T-helper 1 cell treated with Interleukin-12 subunit alpha and Interleukin-12 subunit beta and Interleukin-4 antibody, amounts not matched to agents 30 ng/mL and 1 ng/mL, for 36 hours (primary cell): ENCODE results near the gene MAK. TPM values are rescaled to one million over a fixed set of nuclear protein-coding genes. Genes with fewer than 3 reads are reported as not detected.
"Not testable (repeated sequence)": the region's sequence is repeated elsewhere in the genome, so short reads cannot be mapped to it uniquely, and the experiment has no call there.

ENCODE experiments used
- intact Hi-C: fragments of 100-400 bp; cut with micrococcal nuclease; formaldehyde crosslinking; loops from one replicate; pipeline ENCODE4 v1.15.1; 2024
- total RNA-seq: library from RNA; stranded (reverse); gene quantifications from 2 replicates; pipeline ENCODE4 v1.2.3, GENCODE V29; 2022

The MAK gene
- total RNA-seq, 1 donor from 2014 or later, result 0.17 TPM

DNA sequence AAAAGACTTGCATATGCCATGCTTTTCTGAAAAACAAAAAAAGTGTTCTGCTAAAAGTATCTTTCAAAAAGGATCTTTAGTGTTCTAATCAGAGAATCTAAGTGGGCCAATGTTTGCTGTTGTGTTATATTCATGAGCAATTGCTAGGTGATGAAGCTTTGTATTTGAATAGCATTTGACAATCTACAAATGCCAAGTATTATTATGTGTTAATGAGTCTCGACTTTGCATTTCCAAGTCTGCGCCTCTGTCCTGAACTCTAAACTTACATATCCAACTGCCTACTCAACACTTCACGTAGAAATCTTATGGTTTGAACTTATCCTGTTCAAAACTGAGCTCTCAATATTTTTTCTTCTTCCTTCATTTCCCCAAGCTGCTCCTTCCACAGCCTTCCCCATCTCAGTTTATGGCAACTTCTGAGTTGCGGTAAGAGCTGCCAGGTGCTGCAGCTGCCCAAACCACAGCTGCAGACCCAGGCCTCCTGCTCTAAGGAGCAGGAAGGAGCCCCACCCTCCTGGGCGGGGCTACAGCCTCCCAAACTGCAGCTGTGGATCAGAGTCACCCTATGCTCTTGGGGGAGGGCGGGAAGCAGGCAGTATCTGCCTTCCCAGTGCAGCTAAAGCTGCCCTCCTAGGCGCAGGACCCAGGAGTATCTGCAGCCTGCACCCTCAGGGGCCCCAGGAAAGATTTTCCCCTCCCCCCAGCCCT lies 16.7 kb upstream of the MAK start:
- intact Hi-C loops, result no loop called here

DNA sequence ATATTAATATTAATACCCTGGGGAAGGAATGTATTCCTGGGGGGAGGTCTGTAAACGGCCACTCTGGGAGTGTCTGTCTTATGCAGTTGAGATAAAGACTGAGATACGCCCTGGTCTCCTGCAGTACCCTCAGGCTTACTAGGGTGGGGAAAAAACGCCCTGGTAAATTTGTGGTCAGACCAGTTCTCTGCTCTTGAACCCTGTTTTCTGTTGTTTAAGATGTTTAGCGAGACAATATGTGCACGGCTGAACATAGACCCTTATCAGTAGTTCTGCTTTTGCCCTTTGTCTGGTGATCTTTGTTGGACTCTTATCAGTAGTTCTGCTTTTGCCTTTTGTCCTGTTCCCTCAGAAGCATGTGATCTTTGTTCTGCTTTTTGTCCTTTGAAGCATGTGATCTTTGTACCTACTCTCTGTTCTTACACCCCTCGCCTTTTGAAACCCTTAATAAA lies 15.5 kb upstream of the MAK start:
- intact Hi-C loops, result not testable (repeated sequence)

DNA sequence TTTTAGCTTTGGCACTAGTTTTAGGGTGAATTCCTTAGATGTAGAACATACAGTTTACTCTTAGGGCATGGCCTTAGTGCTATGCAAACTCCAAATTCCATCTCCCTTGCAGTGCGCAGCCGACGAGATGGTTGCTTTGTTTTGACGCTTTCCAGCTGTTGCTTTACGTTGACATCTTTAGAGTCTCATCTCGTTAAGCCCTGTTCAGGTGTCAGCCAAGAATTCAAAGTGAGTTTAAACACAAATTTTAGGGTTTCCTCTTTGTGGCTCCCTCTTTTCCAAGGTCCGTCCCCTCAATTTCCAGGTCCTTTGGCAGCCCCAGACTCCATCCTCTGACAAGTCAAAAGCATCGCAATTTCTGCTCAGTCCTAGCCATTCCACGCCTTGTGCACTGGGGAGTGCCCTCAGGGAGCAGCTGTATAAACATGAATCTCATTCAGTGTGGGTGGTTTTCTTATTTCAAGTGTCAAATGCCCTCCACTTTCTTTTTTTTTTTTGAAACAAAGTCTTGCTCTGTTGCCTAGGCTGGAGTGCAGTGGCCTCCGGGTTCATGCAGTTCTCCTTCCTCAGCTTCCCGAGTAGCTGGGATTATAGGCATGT lies 14.1 kb upstream of the MAK start:
- intact Hi-C loops, result no loop called here

DNA sequence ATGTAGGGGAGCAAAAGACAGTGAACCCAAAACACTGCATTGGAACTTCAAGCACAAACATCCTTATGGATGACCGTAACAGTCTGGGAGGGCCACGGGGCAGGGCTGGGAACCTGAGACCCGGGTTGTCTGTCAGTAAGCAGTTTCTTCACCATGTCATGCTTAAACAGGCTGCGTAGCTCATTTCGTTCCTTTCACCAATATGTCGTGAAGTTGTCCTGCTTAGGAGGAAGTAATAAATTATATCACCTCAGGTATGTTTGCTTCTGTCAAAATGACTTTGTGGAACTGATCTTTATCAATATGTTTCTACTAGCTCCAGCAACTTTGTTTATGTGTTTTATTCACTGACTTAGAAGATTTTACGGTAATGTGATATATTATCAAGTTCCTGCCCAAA lies 12.4 kb upstream of the MAK start:
- intact Hi-C loops, result no loop called here

DNA sequence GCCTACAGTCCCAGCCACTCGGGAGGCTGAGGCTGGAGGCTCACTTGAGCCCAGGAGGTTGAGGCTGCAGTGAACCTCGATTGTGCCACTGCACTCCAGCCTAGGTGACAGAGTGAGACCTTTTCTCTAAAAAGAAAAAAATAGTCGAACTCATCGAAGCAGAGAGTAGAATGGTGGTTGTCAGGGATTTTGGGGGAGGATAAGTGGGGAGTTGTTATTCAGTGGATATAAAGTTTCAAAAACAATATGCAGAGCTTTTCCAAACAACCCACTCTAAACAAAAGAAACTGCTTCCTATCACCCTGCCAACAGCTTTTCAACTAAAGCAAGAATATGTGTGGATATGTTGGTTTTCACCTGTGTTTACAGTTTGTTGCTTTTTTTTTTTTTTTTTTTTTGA lies 11.6 kb upstream of the MAK start:
- intact Hi-C loops, result no loop called here

DNA sequence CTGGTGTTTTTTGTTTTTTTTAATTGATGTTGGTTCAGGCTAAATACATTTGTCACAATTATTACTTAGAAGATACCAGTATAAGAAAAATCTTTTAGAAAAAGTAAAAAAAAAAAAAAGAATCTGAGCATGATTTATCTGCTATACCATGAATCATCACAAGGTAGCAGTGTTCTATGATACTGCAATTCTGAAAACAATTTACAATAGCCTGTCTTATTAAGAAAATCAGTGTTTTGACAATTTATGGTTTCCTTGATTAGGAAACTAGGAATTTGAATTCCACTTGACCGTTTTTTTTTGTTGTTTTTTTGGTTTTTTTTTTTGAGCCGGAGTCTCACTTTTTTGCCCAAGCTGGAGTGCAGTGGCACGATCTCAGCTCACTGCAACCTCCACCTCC lies 9.3 kb upstream of the MAK start:
- intact Hi-C loops, result loop anchor here (2.0 kb wide), 1 partner anchor 221 kb away; no protein-coding TSS in a partner anchor

DNA sequence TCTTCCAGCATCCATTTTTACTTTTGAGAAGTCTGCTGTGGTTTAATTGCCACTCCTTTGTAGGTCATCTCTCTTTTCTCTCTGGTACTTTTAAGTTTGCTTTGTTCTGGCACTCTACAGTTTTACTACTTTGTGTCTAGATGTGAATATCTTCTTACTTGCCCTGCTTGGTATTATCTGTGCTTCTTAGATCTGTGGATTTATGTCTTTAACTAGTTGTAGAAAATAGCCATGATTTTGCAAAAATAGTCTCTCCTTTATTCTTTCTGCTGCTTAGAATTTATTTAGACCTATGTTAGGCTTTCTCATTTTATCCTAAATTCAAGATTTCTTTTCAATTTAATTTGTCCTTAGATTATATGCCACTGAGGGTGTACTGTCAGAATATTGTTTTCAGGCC lies 5.2 kb upstream of the MAK start:
- intact Hi-C loops, result no loop called here

DNA sequence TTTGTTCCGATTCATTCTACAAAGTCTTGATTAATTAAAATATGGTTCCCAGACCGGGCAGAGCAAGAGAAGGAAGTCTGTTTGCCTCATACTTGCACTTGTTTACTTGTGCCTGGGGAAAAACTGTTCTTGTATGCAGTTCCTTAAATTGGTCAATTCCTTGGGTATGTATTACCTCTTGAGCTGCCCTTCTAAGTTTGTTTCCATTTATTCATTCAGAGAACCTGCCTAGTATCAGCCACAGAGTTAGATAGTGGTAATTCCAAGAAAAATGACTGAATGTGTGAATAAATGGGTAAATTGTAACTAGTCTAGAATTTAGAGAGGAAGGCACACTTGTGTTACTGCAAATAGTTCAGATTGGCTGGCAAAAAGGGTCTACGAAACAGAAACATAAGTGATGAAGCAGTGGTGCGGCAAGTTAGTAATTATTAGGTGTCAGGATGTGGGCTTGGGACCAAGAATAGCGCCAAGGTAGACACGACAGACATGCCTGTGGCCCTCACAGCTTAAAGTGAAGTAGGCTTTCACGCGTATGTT lies 525 bp upstream of the MAK start:
- intact Hi-C loops, result loop anchor here (1.0 to 2.0 kb wide), 9 partner anchors 38 to 698 kb away; partner anchors contain the start of genes C6orf52, NEDD9, PAK1IP1 and SMIM13

DNA sequence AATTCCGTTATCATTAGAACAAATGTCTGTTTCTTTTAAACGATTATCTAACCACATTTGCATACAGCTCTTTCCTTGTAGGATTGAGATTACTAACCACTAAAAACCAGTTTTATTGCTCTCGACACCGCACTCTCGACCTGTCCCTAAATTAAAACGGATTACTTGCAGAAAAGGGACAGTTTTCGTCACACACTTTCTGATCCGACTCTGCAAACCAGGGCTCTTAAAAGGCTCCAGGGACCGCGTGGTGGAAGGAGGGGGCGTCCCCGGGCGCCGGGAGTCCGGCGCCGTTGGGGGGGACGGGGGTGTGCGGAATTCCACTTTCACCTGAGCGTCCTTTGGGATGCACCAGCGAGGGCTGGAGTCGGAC lies 731 bp downstream of the MAK start:
- intact Hi-C loops, result no loop called here

DNA sequence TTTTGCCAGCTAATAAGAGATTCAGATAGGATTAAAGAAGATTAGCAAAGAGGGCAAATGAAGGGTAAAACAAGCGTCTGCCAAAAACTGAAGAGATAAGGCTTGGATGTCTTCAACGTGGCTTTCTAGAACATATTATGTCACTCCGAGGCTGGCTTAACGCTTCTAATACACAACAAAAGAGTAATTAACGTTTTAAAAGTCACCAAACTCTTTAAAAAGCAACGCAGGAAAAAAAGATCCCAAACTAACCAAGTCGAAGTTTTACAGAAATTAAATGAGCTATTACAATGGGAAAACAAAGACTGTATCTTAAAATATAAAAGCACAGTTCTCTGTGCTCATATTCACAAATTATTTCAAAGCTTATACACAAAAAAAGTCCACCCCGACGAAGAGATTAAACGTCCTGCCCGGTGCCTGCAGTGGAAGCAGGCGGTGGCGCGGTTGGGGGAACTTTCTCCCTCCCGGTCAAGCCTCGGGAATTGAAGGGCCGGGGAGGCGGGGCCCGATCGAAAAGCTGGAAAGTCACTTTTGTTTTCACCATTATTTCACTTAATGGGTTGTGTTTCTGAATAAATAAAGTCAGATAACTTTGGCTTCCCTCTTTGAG lies 1.2 kb downstream of the MAK start:
- intact Hi-C loops, result no loop called here

DNA sequence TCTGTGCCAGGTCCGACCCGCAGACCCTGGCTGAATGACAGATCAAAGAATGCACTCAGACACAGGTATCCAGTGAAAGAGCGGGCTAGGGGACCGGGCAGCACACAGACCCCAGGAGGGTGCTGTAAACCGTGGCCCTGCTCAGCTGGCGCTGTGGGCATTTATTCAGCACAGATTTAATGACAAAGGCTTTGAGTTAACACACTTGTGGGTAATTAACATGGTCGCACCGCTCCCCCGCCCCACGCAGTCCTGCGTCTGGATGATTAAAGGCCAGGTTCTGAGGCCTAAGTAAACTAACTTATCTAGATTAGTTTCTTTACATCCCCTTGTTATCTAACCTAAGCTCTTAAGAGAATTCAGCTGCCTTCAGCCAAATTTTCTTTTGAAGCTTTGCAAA lies 3.5 kb downstream of the MAK start:
- intact Hi-C loops, result no loop called here

DNA sequence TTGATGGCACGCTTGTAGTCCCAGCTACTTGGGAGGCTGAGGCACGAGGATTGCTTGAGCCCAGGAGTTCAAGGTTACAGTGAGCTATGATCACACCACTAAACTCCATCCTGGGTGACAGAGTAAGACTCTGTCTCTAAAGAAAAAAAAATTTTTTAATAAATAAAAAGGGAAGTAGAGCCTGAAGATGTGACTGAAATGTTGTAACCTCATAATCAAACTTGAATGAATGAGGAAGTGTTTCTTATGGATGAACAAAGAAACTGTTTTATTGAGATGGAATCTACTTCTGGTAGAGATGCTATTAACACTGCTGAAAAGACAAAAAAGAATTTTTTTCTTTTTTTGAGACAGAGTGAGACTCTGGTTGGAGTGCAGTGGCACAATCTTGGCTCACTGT lies 6.7 kb downstream of the MAK start:
- intact Hi-C loops, result no loop called here

DNA sequence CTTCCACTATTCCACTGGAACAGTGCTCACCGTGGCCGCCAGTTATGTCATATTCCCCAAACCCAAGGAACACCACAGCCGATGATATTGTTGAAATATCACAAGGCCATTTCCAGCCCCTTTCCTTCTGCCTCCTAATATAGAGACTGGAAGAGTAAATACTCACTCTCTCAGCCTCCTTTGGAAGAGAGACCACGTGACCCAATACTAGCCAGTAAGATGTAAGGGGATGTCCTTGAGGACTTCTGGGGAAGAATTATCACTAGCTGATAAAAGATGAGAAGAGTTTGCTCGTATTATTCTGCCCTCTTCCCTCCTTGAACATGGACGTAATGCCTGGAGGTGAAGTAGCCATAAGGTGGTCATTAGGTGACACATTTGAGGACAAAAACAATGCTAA lies 13.5 kb downstream of the MAK start:
- intact Hi-C loops, result no loop called here

DNA sequence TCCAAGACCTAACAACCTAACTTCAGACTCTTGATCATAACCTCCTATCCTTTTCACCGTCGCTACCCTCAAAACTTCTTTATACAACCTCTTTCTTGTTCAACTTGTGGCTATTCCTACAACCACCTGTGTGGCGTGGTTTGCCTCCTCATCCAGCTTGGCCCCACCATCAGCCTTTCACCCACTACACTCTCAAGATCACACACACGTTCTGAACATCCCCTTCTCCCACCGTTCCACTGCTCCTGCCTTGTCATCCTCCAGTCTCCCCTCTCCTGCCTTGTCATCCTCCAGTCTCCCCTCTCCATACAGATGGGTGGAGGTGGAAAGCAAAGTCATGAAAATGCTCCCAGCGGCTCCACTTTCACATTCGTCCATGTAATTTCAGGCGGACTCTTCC lies 14.0 kb downstream of the MAK start:
- intact Hi-C loops, result no loop called here

DNA sequence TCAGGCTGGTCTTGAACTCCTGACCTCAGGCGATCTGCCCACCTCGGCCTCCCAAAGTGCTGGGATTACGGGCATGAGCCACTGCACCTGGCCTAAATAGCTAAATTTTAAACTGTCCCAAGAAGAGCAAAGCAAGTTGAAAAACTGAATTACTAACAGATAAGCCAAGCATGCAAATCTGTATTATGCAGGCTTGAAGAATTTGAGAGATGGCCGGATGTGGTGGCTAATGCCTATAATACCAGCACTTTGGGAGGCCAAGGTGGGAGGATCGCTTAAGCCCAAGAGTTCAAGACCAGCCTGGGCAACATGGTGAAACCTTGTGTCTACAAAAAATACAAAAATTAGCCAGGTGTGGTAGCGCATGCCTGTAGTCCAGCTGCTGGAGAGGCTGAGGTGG lies 24.2 kb downstream of the MAK start:
- intact Hi-C loops, result not testable (repeated sequence)

DNA sequence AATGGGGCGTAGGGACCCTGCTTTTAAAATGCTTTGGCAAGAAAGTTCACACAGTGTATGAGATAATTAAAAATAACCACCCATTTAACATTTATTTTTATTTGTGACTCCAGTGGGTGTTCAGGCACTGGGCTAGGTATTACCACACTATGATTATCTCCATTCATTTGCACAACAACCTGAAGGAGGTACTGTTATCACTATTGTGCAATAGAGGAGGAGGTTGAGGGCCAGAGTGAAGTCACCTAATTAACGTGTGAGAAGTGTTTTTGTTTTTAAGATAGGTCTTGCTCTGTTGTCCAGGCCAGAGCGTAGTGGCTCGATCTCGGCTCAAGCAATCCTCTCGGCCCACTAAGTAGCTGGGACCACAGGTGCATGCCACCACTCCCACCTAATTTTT lies 29.2 kb downstream of the MAK start:
- intact Hi-C loops, result no loop called here

DNA sequence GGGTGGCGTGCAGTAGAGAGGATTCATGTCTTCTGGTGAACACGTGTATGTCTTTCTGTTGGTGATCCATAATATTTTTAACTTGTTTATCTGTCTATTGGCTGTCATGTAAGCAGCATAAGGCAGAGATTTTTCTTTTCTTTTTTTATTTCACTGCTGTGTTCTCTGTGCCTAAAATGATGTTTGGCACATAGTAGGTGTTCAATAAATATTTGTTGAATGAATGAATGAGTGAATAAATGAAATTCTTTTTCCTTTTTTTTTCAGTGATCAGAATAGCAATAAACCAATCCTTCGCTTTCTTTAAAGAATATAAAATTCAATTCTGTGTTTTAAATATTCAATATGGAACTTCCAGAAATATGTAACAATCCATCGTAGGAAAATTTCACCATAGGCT lies 30.0 kb downstream of the MAK start:
- intact Hi-C loops, result no loop called here

DNA sequence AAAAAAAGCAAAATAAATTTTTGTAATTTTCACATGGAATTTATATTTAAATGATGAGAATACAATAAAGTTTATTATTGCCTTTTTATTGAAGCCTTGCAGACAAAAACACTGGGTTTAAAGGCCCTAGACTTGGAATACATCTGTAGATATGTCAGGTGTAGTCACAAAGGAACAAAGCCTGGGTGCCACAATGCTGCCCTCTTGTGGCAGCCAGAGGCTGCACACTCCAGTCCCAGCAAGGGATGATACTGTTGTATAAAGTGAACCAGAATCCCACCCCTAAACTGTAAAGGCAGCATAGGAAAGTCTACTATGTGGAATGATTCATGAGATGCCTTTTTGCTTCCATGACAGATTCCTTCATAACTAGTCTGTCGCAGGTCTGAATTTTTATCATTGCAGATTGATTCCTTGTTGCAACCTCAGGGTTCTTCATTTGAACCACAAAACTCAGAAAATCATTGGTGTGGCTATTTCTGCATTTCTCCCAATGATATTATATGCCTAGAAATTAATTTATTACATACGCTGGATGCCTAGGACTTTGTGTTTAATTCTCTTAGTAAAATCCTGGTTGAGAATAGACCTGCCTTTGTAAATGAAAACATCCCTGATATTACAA lies 37.0 kb downstream of the MAK start:
- intact Hi-C loops, result loop anchor here (1.0 to 2.0 kb wide), 7 partner anchors 37 to 323 kb away; partner anchors contain the start of genes C6orf52, MAK, PAK1IP1 and TMEM14C

DNA sequence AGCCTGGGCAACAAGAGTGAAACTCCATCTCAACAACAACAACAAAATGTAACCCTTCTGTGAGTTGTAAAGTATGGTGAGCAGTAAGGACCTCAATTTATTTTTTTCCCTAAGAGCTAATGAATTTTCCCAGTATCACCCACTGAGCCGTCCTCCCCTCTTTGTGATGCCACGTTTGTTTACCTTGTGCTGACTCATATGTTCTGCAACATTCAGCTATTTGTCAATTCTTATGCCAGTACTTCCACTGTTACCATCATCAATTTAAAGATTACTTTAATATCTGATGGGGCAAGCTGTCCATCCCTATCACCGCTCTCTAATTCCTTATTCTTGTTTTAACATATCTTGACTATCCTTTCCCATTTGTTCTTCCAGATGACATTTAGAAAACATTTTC lies 37.5 kb downstream of the MAK start:
- intact Hi-C loops, result loop anchor here (1.0 to 2.0 kb wide), 7 partner anchors 37 to 323 kb away; partner anchors contain the start of genes C6orf52, MAK, PAK1IP1 and TMEM14C

DNA sequence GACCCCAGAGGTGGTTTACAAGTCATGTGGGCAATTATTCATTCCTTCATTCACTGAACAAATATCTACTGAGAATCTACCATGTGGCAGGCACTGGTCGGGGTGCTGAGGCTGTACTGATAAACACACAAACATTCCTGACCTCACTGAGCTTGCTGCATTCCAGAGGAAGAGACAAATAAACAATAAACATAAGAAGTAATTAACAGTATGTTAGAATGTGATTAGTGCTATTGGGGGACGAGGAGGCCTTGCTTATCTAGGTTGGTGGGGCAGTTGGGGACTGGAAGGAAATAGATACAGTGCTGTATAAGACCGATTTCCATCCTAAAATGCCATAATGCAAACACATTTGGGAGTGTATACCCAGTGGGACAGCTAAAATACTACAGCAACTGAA lies 44.1 kb downstream of the MAK start:
- intact Hi-C loops, result no loop called here

DNA sequence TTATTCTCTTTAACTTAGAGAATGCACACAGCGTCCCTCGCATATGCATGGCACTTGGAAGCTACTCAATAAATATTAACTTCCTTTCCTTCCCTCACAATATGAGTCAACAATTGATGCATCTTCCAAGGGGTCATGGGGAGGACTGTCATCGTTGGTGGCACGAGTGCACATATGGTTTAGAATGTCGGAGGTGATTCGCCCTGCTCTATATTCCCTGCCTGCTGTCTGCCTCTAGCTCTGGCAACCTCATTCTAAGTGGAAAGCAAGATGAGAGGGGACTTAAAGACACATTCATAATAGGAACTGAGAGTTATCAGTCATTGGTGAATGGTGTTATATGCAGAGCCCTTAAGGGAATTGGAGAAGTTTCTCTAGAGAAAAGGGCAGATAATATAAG lies 44.6 kb downstream of the MAK start:
- intact Hi-C loops, result no loop called here

DNA sequence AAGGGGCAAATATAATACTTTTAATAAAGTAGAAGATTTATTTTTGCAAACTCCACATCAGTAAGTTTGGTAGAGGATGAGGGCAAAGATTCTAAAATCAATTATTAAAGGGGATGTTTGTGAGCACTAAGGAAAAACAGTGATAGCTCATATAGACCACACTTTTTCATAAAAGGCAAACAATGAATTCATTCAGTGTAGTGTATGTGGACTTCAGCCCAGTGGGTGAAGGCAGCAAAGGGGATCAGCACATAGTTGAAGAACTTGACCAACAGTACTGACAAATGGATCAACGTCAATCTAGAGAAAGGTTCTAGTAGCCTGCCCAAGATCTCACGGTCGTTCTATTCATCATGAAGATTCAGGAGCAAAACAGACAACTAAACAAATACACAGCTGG lies 45.3 kb downstream of the MAK start:
- intact Hi-C loops, result no loop called here
